Upper lobe of right lung (tissue), 1 donor: ENCODE results near the gene SHISA7. TPM values are rescaled to one million over a fixed set of nuclear protein-coding genes. Genes with fewer than 3 reads are reported as not detected.
"Not testable (repeated sequence)": the region's sequence is repeated elsewhere in the genome, so short reads cannot be mapped to it uniquely, and the experiment has no call there.

ENCODE experiments used
- ATAC-seq: fragments of 200-7000 bp; cut with Tn5 transposase; one replicate; pipeline ENCODE4 v1.9.1; 2020; ENCODE audit warnings: mild to moderate bottlenecking, moderate library complexity
- DNase-seq: peaks from one replicate; pipeline ENCODE4 v3.0.0-alpha.2; 2020
- H3K27ac ChIP-seq: fragments of 200-600 bp; one replicate; pipeline ENCODE4 v1.8.0; 2022
- H3K27me3 ChIP-seq: fragments of 200-600 bp; one replicate; pipeline ENCODE4 v1.8.0; 2022; ENCODE audit warnings: mild to moderate bottlenecking
- H3K36me3 ChIP-seq: fragments of 200-600 bp; one replicate; pipeline ENCODE4 v1.8.0; 2022
- H3K4me1 ChIP-seq: fragments of 200-600 bp; one replicate; pipeline ENCODE4 v1.8.0; 2022
- H3K4me3 ChIP-seq: fragments of 200-600 bp; one replicate; pipeline ENCODE4 v1.8.0; 2022; ENCODE audit warnings: mild to moderate bottlenecking
- H3K9me3 ChIP-seq: fragments of 200-600 bp; one replicate; pipeline ENCODE4 v1.8.0; 2022
- CTCF ChIP-seq: fragments of 200-600 bp; IDR thresholded peaks from one replicate; pipeline ENCODE4 v1.8.0; 2022; ENCODE audit warnings: antibody characterized with exemption
- intact Hi-C: fragments of 100-400 bp; cut with DNase I; formaldehyde crosslinking; loops from one replicate; pipeline ENCODE4 v1.11.0; 2022
- total RNA-seq: library from RNA; stranded (reverse); fragmentation: NEBNext Ultra II Directional; extraction: Animal tissue kit (Norgen Biotek cat#: 25700); gene quantifications from one replicate; pipeline ENCODE4 v1.2.1, GENCODE V29; 2021
- donor health status: DM: no; HTN: yes; CAD: no; lungs with severe emphysema.

Gene SHISA7
- total RNA-seq, 1 donor from 2014 or later = not detected

- Histone ChIP-seq H3K9me3 (no peaks in the 10 kb centered on the region), H3K36me3 (no peaks in the 10 kb centered on the region), H3K4me1 (peaks cover 11% of the 10 kb centered on the region), H3K27me3 (peaks cover 25% of the 10 kb centered on the region), H3K27ac (no peak overlapping the region), H3K4me3 (no peak overlapping the region)
- intact Hi-C loops = no loop called here
- no peak for TF ChIP-seq CTCF
- ATAC-seq (no peak), DNase-seq (no peak)
Observed at GRCh38 chr19:55453511-55454260, 10.6 kb upstream of the SHISA7 start.

- no peaks in the 10 kb centered on the region for H3K36me3 ChIP-seq
- intact Hi-C loops = no loop called here
- H3K9me3 ChIP-seq = no peaks in the 10 kb centered on the region
- H3K27ac ChIP-seq = no peak overlapping the region
- no peak for TF ChIP-seq CTCF
- ATAC-seq (peak; percentile 62), DNase-seq (no peak)
- H3K4me3 ChIP-seq = no peak overlapping the region
- H3K27me3 ChIP-seq = peaks cover 25% of the 10 kb centered on the region
- H3K4me1 ChIP-seq = peaks cover 11% of the 10 kb centered on the region
Observed at GRCh38 chr19:55452749-55453346, 9.7 kb upstream of the SHISA7 start.

- Histone ChIP-seq H3K27me3 (peaks cover 25% of the 10 kb centered on the region), H3K4me1 (peaks cover 11% of the 10 kb centered on the region), H3K4me3 (peak overlapping the region; percentile 10), H3K27ac (no peak overlapping the region), H3K9me3 (no peaks in the 10 kb centered on the region), H3K36me3 (no peaks in the 10 kb centered on the region)
- ATAC-seq = no peak
- no peak for TF ChIP-seq CTCF
- DNase-seq = no peak
- intact Hi-C loops = no loop called here
Observed at GRCh38 chr19:55451965-55452748, 9.1 kb upstream of the SHISA7 start.

- peaks cover 11% of the 10 kb centered on the region for H3K4me1 ChIP-seq
- H3K9me3 ChIP-seq = no peaks in the 10 kb centered on the region
- H3K36me3 ChIP-seq = no peaks in the 10 kb centered on the region
- H3K4me3 ChIP-seq = peak overlapping the region; percentile 10
- no peak for DNase-seq
- H3K27ac ChIP-seq = no peak overlapping the region
- intact Hi-C loops = no loop called here
- ATAC-seq = no peak
- H3K27me3 ChIP-seq = peaks cover 25% of the 10 kb centered on the region
- TF ChIP-seq CTCF = no peak
Observed at GRCh38 chr19:55451163-55451964, 8.3 kb upstream of the SHISA7 start.

- H3K27ac ChIP-seq = no peak overlapping the region
- intact Hi-C loops = no loop called here
- H3K36me3 ChIP-seq = no peaks in the 10 kb centered on the region
- ATAC-seq (no peak), DNase-seq (no peak)
- peaks cover 34% of the 10 kb centered on the region for H3K27me3 ChIP-seq
- no peak for TF ChIP-seq CTCF
- H3K9me3 ChIP-seq = no peaks in the 10 kb centered on the region
- peaks cover 11% of the 10 kb centered on the region for H3K4me1 ChIP-seq
- no peak overlapping the region for H3K4me3 ChIP-seq
Observed at GRCh38 chr19:55449469-55449868, 6.4 kb upstream of the SHISA7 start.

- DNase-seq, H3K4me3 ChIP-seq, intact Hi-C loops, ATAC-seq, H3K27ac ChIP-seq, H3K9me3 ChIP-seq, H3K36me3 ChIP-seq: not testable (repeated sequence)
- Histone ChIP-seq H3K27me3 (peaks cover 46% of the 10 kb centered on the region), H3K4me1 (peaks cover 11% of the 10 kb centered on the region)
Observed at GRCh38 chr19:55448175-55448490, 5.0 kb upstream of the SHISA7 start.
